ENCODE data around the gene NNMT. TPM values are rescaled to one million over a fixed set of nuclear protein-coding genes. Genes with fewer than 3 reads are reported as not detected.

The NNMT gene
- total RNA-seq, 2 donors from 2014 or later = 74.7 to 276 TPM

GRCh38 chr11:114358716-114359115 is 62.5 kb downstream of the NNMT start:
- peaks cover 6% of the 10 kb centered on the region for H3K4me1 ChIP-seq
- H3K36me3 ChIP-seq (replicated peaks in 1 of 2; ENCODE audit: insufficient read depth in 1 of 2, low read depth in 2 of 2) = no peaks in the 10 kb centered on the region
- no peaks in the 10 kb centered on the region for H3K27me3 ChIP-seq
- WGBS, 2 donors = 41 to 67% methylated on average over 1 of the region's 1 CpG
- ATAC-seq (peak; percentile 38), DNase-seq (peak in 1 of 4 donors; percentile 11)
- intact Hi-C loops (cut with DNase I) = no loop called here
- H3K4me3 ChIP-seq = no peak overlapping the region
- no peaks in the 10 kb centered on the region for H3K9me3 ChIP-seq
- TF ChIP-seq POLR2A (IDR thresholded peaks at IDR 0.05) (no peak), CTCF (IDR thresholded peaks at IDR 0.05) (no peak)
- no peak overlapping the region for H3K27ac ChIP-seq

- intact Hi-C loops (cut with DNase I) = no loop called here
- TF ChIP-seq CTCF (IDR thresholded peaks at IDR 0.05) (no peak), POLR2A (IDR thresholded peaks at IDR 0.05) (no peak)
Observed at GRCh38 chr11:114359342-114359741, 63.1 kb downstream of the NNMT start.

GRCh38 chr11:114362326-114362725 is 66.1 kb downstream of the NNMT start:
- no peaks in the 10 kb centered on the region for H3K9me3 ChIP-seq
- no peaks in the 10 kb centered on the region for H3K27me3 ChIP-seq
- intact Hi-C loops (cut with DNase I) = no loop called here
- ATAC-seq (no peak), DNase-seq (no peak)
- 72 to 80% methylated on average over 4 of the region's 4 CpGs for WGBS, 2 donors
- no peak overlapping the region for H3K4me3 ChIP-seq
- H3K4me1 ChIP-seq = peaks cover 6% of the 10 kb centered on the region
- H3K36me3 ChIP-seq (replicated peaks in 1 of 2; ENCODE audit: insufficient read depth in 1 of 2, low read depth in 2 of 2) = no peaks in the 10 kb centered on the region
- H3K27ac ChIP-seq = no peak overlapping the region
- TF ChIP-seq POLR2A (IDR thresholded peaks at IDR 0.05) = no peak
- no peak for TF ChIP-seq CTCF (IDR thresholded peaks at IDR 0.05)

More at GRCh38 chr11:114359342-114359741, 63.1 kb downstream of the NNMT start:
- Histone ChIP-seq H3K4me3 (no peak overlapping the region), H3K36me3 (replicated peaks in 1 of 2; ENCODE audit: insufficient read depth in 1 of 2, low read depth in 2 of 2) (no peaks in the 10 kb centered on the region), H3K27me3 (no peaks in the 10 kb centered on the region), H3K4me1 (peaks cover 6% of the 10 kb centered on the region), H3K9me3 (no peaks in the 10 kb centered on the region), H3K27ac (no peak overlapping the region)
- ATAC-seq (no peak), DNase-seq (no peak)

GRCh38 chr11:114362958-114363357 is 66.8 kb downstream of the NNMT start:
- intact Hi-C loops (cut with DNase I) = no loop called here
- Histone ChIP-seq H3K4me3 (no peak overlapping the region), H3K4me1 (peaks cover 6% of the 10 kb centered on the region), H3K27ac (no peak overlapping the region), H3K27me3 (no peaks in the 10 kb centered on the region), H3K36me3 (replicated peaks in 1 of 2; ENCODE audit: insufficient read depth in 1 of 2, low read depth in 2 of 2) (no peaks in the 10 kb centered on the region), H3K9me3 (no peaks in the 10 kb centered on the region)
- 43 to 54% methylated on average over 3 of the region's 3 CpGs for WGBS, 2 donors
- TF ChIP-seq POLR2A (IDR thresholded peaks at IDR 0.05) (no peak), CTCF (IDR thresholded peaks at IDR 0.05) (no peak)
- no peak for ATAC-seq
- DNase-seq = no peak

Other genes starting within 250 kb of the NNMT start
- 100 to 1,000 TPM in 1 of 2 donors, 10 to 100 TPM in 1; 96.5 to 150 TPM for gene ZBTB16, start 236.7 kb upstream of the NNMT start, total RNA-seq
- 1 to 10 TPM; 5.4 to 8.2 TPM for gene C11orf71, start 104.1 kb downstream of the NNMT start, total RNA-seq
- 1 to 10 TPM; 7.6 to 9.6 TPM for gene RBM7, start 104.3 kb downstream of the NNMT start, total RNA-seq
- 10 to 100 TPM; 92.1 to 95.9 TPM for gene REXO2, start 143.1 kb downstream of the NNMT start, total RNA-seq